Transverse colon (tissue), 4 donors: ENCODE results near the gene MTMR11. TPM values are rescaled to one million over a fixed set of nuclear protein-coding genes. Genes with fewer than 3 reads are reported as not detected.

Experiments
- DNase-seq: peaks from one replicate; pipeline ENCODE4 v3.0.0-alpha.2; 2019
- H3K27ac ChIP-seq, 4 donors: fragments of 200-600 bp; sonication (generic); 2 replicates each; pipeline ENCODE4 v1.5.1; 2016 to 2018; ENCODE audit warnings: inconsistent platforms in 4 of 4
- H3K27me3 ChIP-seq: fragments of 200-600 bp; sonication (generic); 2 replicates; pipeline ENCODE4 v1.5.1; 2017; ENCODE audit warnings: inconsistent platforms
- H3K36me3 ChIP-seq, 4 donors: fragments of 200-600 bp; sonication (generic); 2 replicates each; pipeline ENCODE4 v1.5.1; 2017 to 2019; ENCODE audit warnings: inconsistent platforms in 4 of 4
- H3K4me1 ChIP-seq, 4 donors: fragments of 200-600 bp; sonication (generic); 2 replicates each; pipeline ENCODE4 v1.5.1; 2017 to 2020; ENCODE audit warnings: inconsistent platforms in 4 of 4
- H3K4me3 ChIP-seq, 4 donors: fragments of 200-600 bp; sonication (generic); 1 replicate in 1 of 4; 2 replicates in 3 of 4; pipeline versions ENCODE4 v1.5.1 to v1.6.1; 2017 to 2019; ENCODE audit warnings: inconsistent platforms in 4 of 4
- H3K9me3 ChIP-seq, 2 donors: fragments of 200-600 bp; sonication (generic); 2 replicates each; pipeline ENCODE4 v1.5.1; 2017 to 2019; ENCODE audit warnings: inconsistent platforms in 2 of 2
- EP300 ChIP-seq: sonication (generic); formaldehyde crosslinking; IDR thresholded peaks from one replicate; pipeline ENCODE4 v1.6.1; 2017; ENCODE audit warnings: antibody characterized with exemption, low read depth
- POLR2A ChIP-seq: fragments of 450-650 bp; IDR thresholded peaks from one replicate; pipeline ENCODE4 v1.6.1; 2016; ENCODE audit warnings: antibody characterized with exemption, mild to moderate bottlenecking, moderate library complexity
- POLR2AphosphoS5 ChIP-seq, 3 donors: sonication (generic); formaldehyde crosslinking; IDR thresholded peaks; one replicate each; pipeline ENCODE4 v1.6.1; 2016; ENCODE audit warnings: antibody characterized with exemption in 3 of 3
- WGBS, 2 donors: methylation state at CpG; one replicate each; pipeline ENCODE4 v1.1.5; 2018; ENCODE audit warnings: low coverage in 1 of 2; 5-methylcytosine and 5-hydroxymethylcytosine counted together
- in situ Hi-C, 4 donors: fragments of 200-750 bp; cut with MboI; loops; one replicate each; pipeline versions ENCODE4 v1.15.0 to v1.15.1; 2017; ENCODE audit warnings: low sequenced_read_pairs in 3 of 4, low pct_ligation_motif_present in 1 of 4, low pct_unique_long_range_greater_than_20kb in 1 of 4
- intact Hi-C: fragments of 100-400 bp; cut with DNase I; formaldehyde crosslinking; loops from one replicate; pipeline ENCODE4 v1.15.1; 2023; ENCODE audit warnings: low total_unique reads
- total RNA-seq, 4 donors: library from RNA; depleted of rRNA; stranded (reverse); fragments of >200 nt; gene quantifications; one replicate each; pipeline ENCODE4 v1.1.0, GENCODE V29; 2016
- TF ChIP-seq, protein P1 (sequence below), 5 experiments: fragments of 200-600 bp in 3 of 5; fragments of 450-650 bp in 2 of 5; sonication (generic) in 3 of 5; IDR thresholded peaks; 1 replicate in 2 of 5; 2 replicates in 3 of 5; pipeline ENCODE4 v1.5.1; 2016 to 2017; ENCODE audit warnings: antibody characterized with exemption in 5 of 5, inconsistent platforms in 3 of 5, mild to moderate bottlenecking in 2 of 5, moderate library complexity in 1 of 5

MTMR11 gene
- total RNA-seq, 4 donors from 2014 or later = 284 to 483 (median 296) TPM

DNA sequence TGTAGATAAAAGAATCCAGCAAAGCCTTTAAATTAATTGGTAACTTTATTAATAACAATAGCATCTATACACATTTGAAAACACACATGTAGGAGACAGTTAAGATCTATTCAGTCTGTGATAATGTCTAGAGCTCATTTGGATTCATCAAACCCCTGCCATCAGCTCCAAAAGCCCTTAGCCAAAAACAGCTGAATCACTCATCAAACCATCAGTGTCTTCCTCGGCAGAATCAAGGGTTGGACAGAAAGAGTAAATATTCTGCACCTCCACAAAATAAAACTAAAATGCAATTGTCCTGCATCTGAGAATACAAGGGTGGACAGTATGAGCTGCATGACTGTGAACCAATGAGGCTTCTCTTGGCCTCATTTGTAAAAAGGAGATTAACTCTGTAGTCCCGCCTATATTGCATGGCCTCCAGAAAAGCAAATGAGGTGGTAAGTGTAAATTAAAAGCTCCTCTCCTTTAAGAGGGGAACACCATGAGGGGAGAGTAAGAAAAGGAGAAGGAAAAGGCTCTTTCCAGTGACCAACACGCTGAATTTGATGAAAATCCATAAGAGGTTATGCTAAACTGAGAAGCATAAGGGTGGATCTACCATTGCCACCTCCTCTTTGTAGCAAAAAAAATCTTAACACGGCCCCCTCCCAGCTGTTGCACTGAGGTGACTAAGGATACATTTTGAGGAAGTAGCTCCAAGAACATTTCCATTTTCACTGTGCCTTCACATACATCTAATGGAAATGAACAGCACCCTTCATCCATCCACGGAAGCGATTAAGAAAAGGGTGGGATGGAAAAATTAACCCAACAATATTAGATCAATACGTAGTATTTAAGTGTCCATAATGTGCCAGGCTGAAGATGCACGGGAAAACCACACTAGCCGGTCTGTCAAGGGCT lies 52.0 kb downstream of the MTMR11 start:
- H3K4me1 ChIP-seq = peaks cover 0 to 25% (median 13%) of the 10 kb centered on the region in 4 donors
- TF ChIP-seq POLR2AphosphoS5 (IDR thresholded peaks at IDR 0.05) = peak in 2 of 3 donors; percentile 5 to 29
- peak; percentile 5 for TF ChIP-seq POLR2A
- no peak for TF ChIP-seq EP300
- TF ChIP-seq, protein P1, sequence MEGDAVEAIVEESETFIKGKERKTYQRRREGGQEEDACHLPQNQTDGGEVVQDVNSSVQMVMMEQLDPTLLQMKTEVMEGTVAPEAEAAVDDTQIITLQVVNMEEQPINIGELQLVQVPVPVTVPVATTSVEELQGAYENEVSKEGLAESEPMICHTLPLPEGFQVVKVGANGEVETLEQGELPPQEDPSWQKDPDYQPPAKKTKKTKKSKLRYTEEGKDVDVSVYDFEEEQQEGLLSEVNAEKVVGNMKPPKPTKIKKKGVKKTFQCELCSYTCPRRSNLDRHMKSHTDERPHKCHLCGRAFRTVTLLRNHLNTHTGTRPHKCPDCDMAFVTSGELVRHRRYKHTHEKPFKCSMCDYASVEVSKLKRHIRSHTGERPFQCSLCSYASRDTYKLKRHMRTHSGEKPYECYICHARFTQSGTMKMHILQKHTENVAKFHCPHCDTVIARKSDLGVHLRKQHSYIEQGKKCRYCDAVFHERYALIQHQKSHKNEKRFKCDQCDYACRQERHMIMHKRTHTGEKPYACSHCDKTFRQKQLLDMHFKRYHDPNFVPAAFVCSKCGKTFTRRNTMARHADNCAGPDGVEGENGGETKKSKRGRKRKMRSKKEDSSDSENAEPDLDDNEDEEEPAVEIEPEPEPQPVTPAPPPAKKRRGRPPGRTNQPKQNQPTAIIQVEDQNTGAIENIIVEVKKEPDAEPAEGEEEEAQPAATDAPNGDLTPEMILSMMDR (IDR thresholded peaks at IDR 0.05) = peak in 1 of 5 experiments; percentile 13
- H3K27ac ChIP-seq = peak overlapping the region; percentile 97 to 100 (median 98)
- H3K4me3 ChIP-seq = peak overlapping the region; percentile 61 to 81 (median 66)
- in situ Hi-C loops = no loop called here
- no peak for DNase-seq
- WGBS, 2 donors = 9 to 14% methylated on average over 6 to 9 of the region's 9 CpGs
- H3K27me3 ChIP-seq = no peaks in the 10 kb centered on the region
- H3K9me3 ChIP-seq = no peaks in the 10 kb centered on the region
- no peaks in the 10 kb centered on the region for H3K36me3 ChIP-seq
- intact Hi-C loops = no loop called here

DNA sequence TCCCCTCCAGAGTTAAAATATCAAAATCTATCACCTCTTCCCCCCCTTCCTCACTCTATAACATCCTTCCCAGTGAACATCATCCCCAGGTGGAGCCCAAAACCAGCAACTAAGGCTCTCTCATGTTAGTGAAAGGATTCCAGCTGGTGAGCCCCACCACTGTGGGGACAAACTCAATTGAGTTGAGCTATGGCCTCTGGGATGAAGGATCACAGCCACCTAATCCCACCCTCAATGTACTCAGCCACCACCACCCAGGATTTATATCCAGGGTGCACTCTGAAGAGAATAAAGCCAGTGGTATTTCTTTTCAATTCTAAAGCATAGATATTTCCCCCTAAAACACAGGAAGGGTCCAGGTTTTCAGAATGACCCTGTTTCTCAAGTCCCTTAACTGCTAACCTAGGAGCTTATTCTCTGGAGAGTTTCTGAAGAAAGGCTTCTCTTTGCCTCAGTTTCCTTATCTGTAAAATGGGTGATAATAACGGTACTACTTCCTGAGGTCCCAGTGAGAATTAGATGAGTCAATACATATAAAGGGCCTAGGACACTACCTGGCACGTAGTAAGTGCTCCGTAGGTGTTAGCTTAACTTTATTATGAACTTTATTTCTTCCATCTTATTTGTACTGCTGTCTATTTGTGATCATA lies 53.0 kb downstream of the MTMR11 start:
- WGBS, 2 donors = 86 to 100% methylated on average over 3 of the region's 3 CpGs
- H3K27me3 ChIP-seq = no peaks in the 10 kb centered on the region
- no peak overlapping the region for H3K27ac ChIP-seq
- no peaks in the 10 kb centered on the region for H3K36me3 ChIP-seq
- intact Hi-C loops = no loop called here
- in situ Hi-C loops = no loop called here
- no peak for DNase-seq
- H3K4me1 ChIP-seq = peaks cover 0 to 18% (median 11%) of the 10 kb centered on the region in 4 donors
- TF ChIP-seq POLR2AphosphoS5 (IDR thresholded peaks at IDR 0.05) (peak in 1 of 3 donors; percentile 37), EP300 (no peak), POLR2A (peak; percentile 36)
- TF ChIP-seq, protein P1 (IDR thresholded peaks at IDR 0.05) = no peak
- H3K4me3 ChIP-seq = peak overlapping the region in 1 of 4 donors; percentile 61
- H3K9me3 ChIP-seq = no peaks in the 10 kb centered on the region

- H3K27me3 ChIP-seq = no peaks in the 10 kb centered on the region
- WGBS, 2 donors = 88% methylated on average over 1 of the region's 1 CpG; no CpG with 5 or more reads in 1 of the 2 donors
- H3K27ac ChIP-seq = no peak overlapping the region
- no peak for DNase-seq
- H3K4me1 ChIP-seq = peaks cover 0 to 18% (median 11%) of the 10 kb centered on the region in 4 donors
- no peaks in the 10 kb centered on the region for H3K9me3 ChIP-seq
- in situ Hi-C loops = no loop called here
- H3K4me3 ChIP-seq = no peak overlapping the region
- intact Hi-C loops = no loop called here
- TF ChIP-seq, protein P1 (IDR thresholded peaks at IDR 0.05) = no peak
- no peak for TF ChIP-seq EP300
- no peak for TF ChIP-seq POLR2A
- TF ChIP-seq POLR2AphosphoS5 (IDR thresholded peaks at IDR 0.05) = no peak
- H3K36me3 ChIP-seq = no peaks in the 10 kb centered on the region
Measured at GRCh38 chr1:149881876-149882275, 54.8 kb downstream of the MTMR11 start.

GRCh38 chr1:149879556-149879955 lies 57.1 kb downstream of the MTMR11 start:
- DNase-seq = no peak
- H3K4me1 ChIP-seq = peaks cover 0 to 11% (median 4%) of the 10 kb centered on the region in 4 donors
- H3K4me3 ChIP-seq = no peak overlapping the region
- in situ Hi-C loops = no loop called here
- 90 to 92% methylated on average over 1 of the region's 1 CpG for WGBS, 2 donors
- intact Hi-C loops = no loop called here
- TF ChIP-seq, protein P1 (IDR thresholded peaks at IDR 0.05) = no peak
- no peak for TF ChIP-seq POLR2A
- no peak for TF ChIP-seq POLR2AphosphoS5 (IDR thresholded peaks at IDR 0.05)
- no peak for TF ChIP-seq EP300
- H3K9me3 ChIP-seq = no peaks in the 10 kb centered on the region
- peak overlapping the region in 1 of 4 donors; percentile 2 for H3K27ac ChIP-seq
- no peaks in the 10 kb centered on the region for H3K36me3 ChIP-seq
- H3K27me3 ChIP-seq = no peaks in the 10 kb centered on the region
